Stimulated activated naive B cell treated with anti-CD40 and anti-IgM and Interleukin-4, amounts not matched to agents 10 μg/mL and 1 μg/mL and 100 μg/mL, for 72 hours (primary cell): Measurements from ENCODE around the gene THAP8.

Experiments used
- ATAC-seq, 2 donors: fragments of 150-1000 bp; cut with Tn5 transposase; replicated peaks; 2 replicates each; pipeline ENCODE4 v1.10.0; 2021; ENCODE audit warnings: moderate library complexity in 1 of 2
- DNase-seq: peaks from one replicate; pipeline ENCODE4 v3.0.0; 2021
- H3K27ac Mint-ChIP-seq: one replicate; pipeline ENCODE4 v1.8.0; 2022; ENCODE audit warnings: mild to moderate bottlenecking, mixed read lengths
- H3K27me3 Mint-ChIP-seq, 2 donors: one replicate each; pipeline ENCODE4 v1.8.0; 2022; ENCODE audit warnings: mixed read lengths in 2 of 2
- H3K36me3 Mint-ChIP-seq, 2 donors: one replicate each; pipeline ENCODE4 v1.8.0; 2022; ENCODE audit warnings: mixed read lengths in 2 of 2, mild to moderate bottlenecking in 1 of 2
- H3K4me1 Mint-ChIP-seq, 2 donors: one replicate each; pipeline ENCODE4 v1.8.0; 2022; ENCODE audit warnings: mixed read lengths in 2 of 2, mild to moderate bottlenecking in 1 of 2
- H3K4me3 Mint-ChIP-seq, 2 donors: one replicate each; pipeline ENCODE4 v1.8.0; 2022; ENCODE audit warnings: mild to moderate bottlenecking in 2 of 2, mixed read lengths in 2 of 2, moderate library complexity in 1 of 2
- H3K9me3 Mint-ChIP-seq, 2 donors: one replicate each; pipeline ENCODE4 v1.8.0; 2022; ENCODE audit warnings: mixed read lengths in 2 of 2, mild to moderate bottlenecking in 1 of 2

THAP8 gene

DNA sequence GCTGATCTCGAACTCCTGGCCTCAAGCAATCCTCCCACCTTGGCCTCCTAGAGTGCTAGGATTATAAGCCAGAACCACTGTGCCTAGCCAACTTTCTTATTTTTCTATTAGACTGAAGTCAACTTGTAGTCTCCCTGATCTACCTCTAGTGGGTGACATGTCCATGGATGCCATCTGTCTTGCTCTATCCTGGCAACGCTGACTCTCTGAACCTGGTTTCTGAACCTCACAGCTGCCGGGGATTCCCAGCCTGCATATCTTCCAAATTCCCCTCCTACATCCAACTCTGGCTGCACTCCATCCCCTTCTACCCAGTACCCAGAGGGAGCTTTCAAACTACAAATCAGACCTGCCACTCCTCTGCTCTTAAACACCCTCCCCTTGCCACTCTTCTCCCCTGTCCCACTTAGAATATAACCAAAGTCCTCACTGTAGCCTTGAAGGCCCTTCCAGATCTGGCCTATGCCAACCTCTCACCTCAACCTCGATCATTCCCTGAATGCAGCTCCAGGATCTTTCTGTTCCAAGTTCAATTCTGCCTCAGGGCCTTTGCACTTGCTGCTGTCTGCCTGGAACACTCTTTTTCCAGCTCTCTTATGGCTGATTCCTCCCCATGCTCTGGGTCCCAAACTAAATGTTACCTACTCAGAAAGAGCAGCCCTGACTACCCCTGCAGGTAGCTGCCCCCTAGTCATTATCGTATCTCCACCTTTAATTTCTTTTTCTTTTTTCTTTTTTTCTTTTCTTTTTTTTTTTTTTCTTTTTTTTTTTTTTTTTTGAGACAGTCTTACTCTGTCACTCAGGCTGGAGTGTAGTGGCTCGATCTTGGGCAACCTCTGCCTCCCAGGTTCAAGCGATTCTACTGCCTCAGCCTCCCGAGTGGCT, 23.6 kb downstream of the THAP8 start:
- Mint-ChIP-seq H3K27ac (no peak overlapping the region), H3K4me3 (no peak overlapping the region), H3K9me3 (no peaks in the 10 kb centered on the region), H3K36me3 (peaks cover 38 to 41% of the 10 kb centered on the region in 2 donors), H3K27me3 (peaks cover 8 to 11% of the 10 kb centered on the region in 2 donors), H3K4me1 (peaks cover 4 to 13% of the 10 kb centered on the region in 2 donors)
- DNase-seq (no peak), ATAC-seq (peak in 1 of 2 donors; percentile 33)

DNA sequence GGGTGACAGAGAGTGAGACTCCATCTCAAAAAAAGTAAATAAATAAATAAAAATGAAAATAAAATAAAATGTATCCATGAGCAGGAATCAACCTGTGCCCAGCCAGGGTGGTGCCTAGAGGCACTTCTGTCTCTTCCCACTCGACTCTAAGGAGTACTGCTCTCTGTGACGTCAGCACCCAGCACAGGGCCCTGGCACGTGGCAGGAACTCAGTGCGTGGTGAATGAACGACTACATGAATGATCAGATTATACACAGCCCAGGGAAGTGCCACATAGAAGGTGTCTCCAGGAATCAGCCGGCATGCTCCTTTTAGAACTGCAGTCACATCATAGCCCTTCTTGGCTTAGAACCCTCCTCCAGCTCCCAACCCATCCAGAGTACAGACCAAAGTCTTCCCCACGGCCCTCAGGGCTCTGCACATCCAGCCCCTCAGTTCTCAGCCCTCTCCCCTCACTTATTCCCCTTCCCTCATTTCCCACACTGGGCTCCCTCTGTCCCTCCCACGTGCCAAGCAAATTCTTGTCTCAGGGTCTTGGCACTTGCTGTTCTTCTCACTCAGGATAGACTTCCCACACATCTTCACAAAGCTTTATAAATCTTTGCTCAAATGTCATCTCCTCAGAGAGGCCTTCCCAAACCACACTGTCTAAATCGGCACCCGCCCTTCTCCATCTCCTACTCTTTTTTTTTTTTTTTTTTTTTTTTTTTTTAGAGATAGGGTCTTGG, 25.6 kb downstream of the THAP8 start:
- ATAC-seq = no peak
- H3K27ac Mint-ChIP-seq = no peak overlapping the region
- no peaks in the 10 kb centered on the region for H3K9me3 Mint-ChIP-seq
- no peak overlapping the region for H3K4me3 Mint-ChIP-seq
- peaks cover 1 to 11% of the 10 kb centered on the region in 2 donors for H3K27me3 Mint-ChIP-seq
- peaks cover 30 to 37% of the 10 kb centered on the region in 2 donors for H3K36me3 Mint-ChIP-seq
- DNase-seq = no peak
- H3K4me1 Mint-ChIP-seq = peaks cover 2 to 10% of the 10 kb centered on the region in 2 donors

DNA sequence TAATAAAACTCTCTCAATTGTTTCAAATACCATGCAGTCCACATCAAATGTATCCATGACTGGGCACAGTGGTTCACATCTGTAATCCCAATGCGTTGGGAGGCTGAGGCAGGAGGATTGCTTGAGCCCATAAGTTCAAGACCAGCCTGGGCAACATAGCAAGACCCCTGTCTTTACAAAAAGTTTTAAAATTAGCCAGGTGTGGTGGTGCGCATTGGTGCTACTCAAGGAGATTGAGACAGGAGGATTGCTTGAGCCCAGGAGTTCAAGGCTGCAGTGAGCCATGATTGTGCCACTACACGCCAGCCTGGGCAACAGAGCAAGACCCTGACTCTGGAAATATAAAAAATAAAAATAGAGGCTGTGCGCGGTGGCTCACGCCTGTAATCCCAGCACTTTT, 26.4 kb downstream of the THAP8 start:
- no peak overlapping the region for H3K27ac Mint-ChIP-seq
- no peaks in the 10 kb centered on the region for H3K9me3 Mint-ChIP-seq
- peaks cover 0 to 9% of the 10 kb centered on the region in 2 donors for H3K27me3 Mint-ChIP-seq
- ATAC-seq = no peak
- H3K4me3 Mint-ChIP-seq = no peak overlapping the region
- no peak for DNase-seq
- H3K4me1 Mint-ChIP-seq = peaks cover 2 to 6% of the 10 kb centered on the region in 2 donors
- H3K36me3 Mint-ChIP-seq = peaks cover 35 to 42% of the 10 kb centered on the region in 2 donors

DNA sequence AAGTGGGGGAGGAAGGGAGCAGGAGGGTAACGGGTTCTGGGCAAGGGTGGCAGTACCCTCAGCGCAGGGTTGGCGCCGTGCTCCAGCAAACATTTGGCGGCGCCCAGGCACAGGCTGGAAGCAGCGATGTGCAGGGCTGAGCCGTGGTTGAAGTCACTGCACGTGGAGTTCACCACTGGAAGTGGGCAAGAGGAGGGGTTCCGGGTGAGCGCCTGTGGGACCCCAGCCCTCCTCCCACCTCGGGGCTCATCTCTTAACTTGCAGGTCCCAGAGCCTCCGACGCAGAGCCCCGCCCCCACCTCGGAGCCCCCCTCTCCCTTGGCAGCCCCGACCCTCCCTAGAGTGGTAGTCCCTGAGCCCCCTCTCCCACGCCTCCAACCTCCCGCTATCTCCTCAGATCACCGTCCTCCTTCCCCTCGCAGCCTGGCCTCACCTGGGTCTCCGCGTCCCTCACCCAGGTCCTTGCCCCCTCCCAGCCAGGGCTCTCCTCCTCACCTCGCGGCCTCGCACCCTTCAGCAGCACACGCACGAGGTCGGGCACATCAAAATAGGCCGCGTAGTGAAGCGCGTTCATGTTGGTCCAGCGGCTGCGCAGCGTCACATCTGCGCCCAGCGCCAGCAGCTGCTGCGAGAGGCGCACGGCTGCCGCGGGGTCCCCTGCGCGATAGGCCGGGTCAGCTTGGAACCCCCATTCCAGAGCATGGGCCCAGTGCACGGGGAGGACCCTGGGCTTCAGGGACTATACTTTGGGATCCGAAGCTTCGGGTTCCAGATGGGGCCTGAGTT, 27.8 kb downstream of the THAP8 start:
- DNase-seq (no peak), ATAC-seq (no peak)
- H3K9me3 Mint-ChIP-seq = no peaks in the 10 kb centered on the region
- no peaks in the 10 kb centered on the region for H3K4me1 Mint-ChIP-seq
- no peak overlapping the region for H3K4me3 Mint-ChIP-seq
- no peaks in the 10 kb centered on the region for H3K27me3 Mint-ChIP-seq
- H3K36me3 Mint-ChIP-seq = peaks cover 33 to 41% of the 10 kb centered on the region in 2 donors
- no peak overlapping the region for H3K27ac Mint-ChIP-seq

DNA sequence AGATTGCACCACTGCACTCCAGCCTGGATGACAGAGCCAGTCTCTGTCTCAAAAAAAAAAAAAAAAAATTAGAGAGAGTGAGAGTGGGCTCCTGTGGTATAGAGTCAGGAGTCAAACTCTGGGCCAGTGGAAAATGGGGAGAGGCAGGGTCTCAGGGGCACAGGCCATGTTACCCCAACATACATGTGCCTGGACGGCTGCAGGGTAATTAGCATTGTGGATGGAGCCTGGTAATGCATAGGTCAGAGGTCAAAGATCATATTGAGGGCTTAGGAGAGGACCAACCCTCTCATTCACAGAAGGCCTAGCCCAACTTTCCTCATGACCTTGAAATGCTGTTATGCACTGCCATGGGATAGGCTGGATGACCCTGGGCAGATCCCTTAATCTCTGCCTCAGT, 28.5 kb downstream of the THAP8 start:
- Mint-ChIP-seq H3K36me3 (peaks cover 34 to 41% of the 10 kb centered on the region in 2 donors), H3K27ac (no peak overlapping the region), H3K4me1 (no peaks in the 10 kb centered on the region), H3K4me3 (no peak overlapping the region), H3K9me3 (no peaks in the 10 kb centered on the region), H3K27me3 (no peaks in the 10 kb centered on the region)
- no peak for DNase-seq
- ATAC-seq = no peak

DNA sequence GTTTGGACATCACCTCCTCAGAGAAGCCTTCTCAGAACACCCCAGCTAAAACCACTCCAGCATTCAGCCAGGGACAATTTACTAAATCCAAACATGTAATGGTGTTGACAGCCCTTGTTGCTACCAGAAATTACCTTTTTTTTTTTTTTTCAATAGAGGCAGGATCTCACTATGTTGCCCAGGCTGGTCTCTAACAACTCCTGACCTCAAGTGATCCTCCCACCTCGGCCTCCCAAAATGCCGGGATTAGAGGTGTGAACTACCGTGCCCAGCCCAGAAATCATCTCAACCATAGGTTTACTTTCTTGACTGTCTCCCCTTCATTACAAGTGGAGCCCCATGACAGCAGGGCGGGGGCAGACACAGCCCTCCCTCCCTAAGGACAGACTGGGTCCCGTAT, 30.7 kb downstream of the THAP8 start:
- Mint-ChIP-seq H3K9me3 (no peaks in the 10 kb centered on the region), H3K4me1 (no peaks in the 10 kb centered on the region), H3K27ac (no peak overlapping the region), H3K27me3 (no peaks in the 10 kb centered on the region), H3K4me3 (no peak overlapping the region), H3K36me3 (peaks cover 20 to 32% of the 10 kb centered on the region in 2 donors)
- no peak for ATAC-seq
- no peak for DNase-seq

DNA sequence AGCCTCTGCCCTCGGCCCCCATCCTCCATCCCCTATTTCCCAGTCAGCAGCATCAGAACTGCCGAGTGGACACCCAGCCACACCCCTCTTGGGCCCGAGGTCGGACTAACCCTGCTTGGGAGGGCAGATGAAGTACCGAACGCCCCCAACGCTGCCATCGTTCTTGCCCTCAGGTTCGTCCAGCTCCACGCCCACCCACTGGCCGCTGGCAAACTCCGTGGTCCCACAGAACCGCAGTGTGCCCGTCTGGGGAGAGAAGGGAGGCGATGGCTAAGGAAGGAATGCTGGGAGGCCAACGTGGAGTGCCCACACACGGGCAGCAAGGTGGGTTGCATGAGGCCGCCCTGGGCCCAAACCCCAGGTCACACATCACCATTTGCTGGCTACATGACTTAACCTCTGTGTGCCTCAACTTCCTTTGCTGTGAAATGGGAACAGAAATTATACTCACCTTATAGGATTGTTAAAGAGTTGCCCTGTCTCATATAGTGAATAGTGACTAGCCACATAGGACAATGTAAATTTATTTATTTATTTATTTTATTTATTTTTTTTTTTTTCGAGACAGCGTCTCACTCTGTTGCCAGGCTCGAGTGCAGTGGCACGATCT, 34.9 kb downstream of the THAP8 start:
- DNase-seq (no peak), ATAC-seq (no peak)
- Mint-ChIP-seq H3K27me3 (no peaks in the 10 kb centered on the region), H3K27ac (peak overlapping the region; percentile 59), H3K4me3 (no peak overlapping the region), H3K4me1 (peaks cover 10 to 18% of the 10 kb centered on the region in 2 donors), H3K9me3 (no peaks in the 10 kb centered on the region), H3K36me3 (peaks cover 26 to 28% of the 10 kb centered on the region in 2 donors)

DNA sequence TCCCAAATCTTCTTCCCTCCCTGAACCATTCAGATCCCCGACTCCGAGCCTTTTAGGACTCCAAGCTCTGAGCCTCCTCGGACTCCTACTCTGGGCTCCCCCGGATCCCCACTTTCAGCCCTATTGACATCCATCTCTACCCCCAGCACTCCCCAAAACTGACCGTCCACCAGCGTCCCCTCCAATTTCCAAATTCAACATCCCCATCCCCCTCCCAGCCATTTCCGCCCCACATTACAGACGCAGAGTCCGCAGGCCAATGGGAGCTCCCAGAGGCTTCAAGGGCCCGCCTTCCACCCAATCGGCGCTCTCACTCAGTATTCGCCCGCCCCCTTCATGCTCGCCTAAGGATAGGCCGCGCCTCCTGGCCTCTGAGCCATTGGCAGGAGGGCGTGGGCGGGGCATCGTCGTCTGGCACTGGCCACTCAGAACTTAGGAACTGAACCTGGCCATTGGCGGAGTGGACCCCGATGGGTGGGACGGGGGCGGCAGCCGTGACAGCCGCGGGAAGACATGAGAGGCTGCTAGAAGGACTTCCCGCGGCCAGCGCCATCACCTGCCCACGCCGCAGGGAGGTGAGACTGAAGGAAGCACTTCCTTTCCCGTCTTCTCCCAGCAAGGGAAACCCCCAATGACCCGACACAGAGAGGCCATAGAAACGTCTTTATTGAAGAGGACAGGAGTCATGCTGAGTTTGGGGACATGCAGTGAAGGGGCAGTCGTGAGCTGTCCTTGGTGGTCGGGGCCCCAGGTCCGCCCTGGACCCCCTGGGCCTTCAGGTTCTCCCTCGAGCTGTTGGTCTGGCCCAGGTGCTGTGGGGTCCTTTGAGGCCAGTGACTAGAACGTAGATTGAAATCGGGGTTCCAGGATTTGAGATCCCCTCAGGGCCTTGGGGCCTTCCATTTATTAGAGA, 39.8 kb downstream of the THAP8 start, which contains the start of gene ALKBH6:
ALKBH6 (minus strand) TSS at position 202 of the 913 bp plus-strand sequence. CDS start 816 bp downstream, outside the sequence.
- Mint-ChIP-seq H3K27me3 (peaks cover 8 to 10% of the 10 kb centered on the region in 2 donors), H3K4me1 (peaks cover 28 to 43% of the 10 kb centered on the region in 2 donors), H3K27ac (peak within 1 kb of the TSS; percentile 96), H3K9me3 (no peaks in the 10 kb centered on the region), H3K4me3 (peak within 1 kb of the TSS; percentile 91 to 97), H3K36me3 (peaks cover 25 to 26% of the 10 kb centered on the region in 2 donors)
- peak; percentile 98 for ATAC-seq
- DNase-seq = peak; percentile 99

DNA sequence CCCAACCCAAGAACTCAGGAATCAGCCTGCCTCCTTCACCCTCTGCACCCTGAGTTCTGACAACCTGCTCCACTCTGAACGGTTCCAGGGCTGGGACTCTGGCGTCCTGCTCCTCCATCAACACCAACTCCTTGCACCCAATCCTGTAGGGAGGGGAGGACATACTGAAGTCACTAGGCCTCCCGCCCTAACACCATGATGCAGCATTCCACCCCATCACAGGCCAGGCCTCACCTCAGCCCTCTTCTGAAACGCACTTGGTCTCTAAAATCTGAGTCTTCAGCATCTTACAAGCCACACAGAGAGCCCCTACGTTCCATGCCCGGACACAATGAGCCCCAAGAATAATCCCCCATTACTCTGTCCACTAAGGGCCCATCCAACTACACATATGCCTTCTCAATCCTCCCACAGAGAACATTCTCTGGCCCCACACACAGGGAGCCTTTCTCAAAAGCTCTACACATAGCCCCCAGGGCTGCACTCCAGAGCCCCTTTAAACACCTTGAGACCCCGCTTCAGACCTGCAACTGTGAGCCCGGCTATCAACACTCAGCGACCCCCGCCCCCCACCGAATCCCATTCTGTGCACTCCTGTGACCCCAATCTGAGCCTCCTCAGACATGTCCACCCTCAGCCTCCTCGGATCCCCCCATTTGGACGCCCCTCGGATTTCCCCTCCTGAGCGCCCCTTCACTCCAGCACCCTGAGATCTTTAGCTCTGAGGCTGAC, 40.6 kb downstream of the THAP8 start:
- peaks cover 26 to 30% of the 10 kb centered on the region in 2 donors for H3K36me3 Mint-ChIP-seq
- no peaks in the 10 kb centered on the region for H3K9me3 Mint-ChIP-seq
- H3K27ac Mint-ChIP-seq = peak overlapping the region; percentile 96
- peaks cover 32 to 48% of the 10 kb centered on the region in 2 donors for H3K4me1 Mint-ChIP-seq
- no peak for DNase-seq
- no peak for ATAC-seq
- H3K4me3 Mint-ChIP-seq = peak overlapping the region; percentile 91 to 97
- H3K27me3 Mint-ChIP-seq = peaks cover 8 to 14% of the 10 kb centered on the region in 2 donors

DNA sequence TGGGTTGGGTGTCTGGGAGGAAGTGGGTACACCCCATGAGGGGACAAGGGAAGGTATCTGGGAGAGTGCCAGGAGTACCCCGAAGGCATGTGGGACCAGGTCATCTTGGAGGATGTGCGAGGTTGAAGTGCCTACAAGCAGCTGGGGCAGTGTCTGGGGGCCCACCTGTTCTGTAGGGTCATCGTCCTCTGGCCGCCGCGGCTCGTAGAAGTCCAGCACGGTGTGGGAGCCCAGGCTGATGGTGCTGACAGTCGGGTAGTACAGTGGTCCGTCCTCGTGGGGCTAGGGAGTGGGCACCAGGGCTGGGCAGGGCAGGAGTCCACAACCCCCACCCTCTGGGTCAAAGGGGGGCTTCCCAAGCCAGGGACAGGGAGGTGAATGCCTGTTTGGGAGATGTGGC, 43.7 kb downstream of the THAP8 start:
- peak overlapping the region; percentile 63 for H3K27ac Mint-ChIP-seq
- peaks cover 8 to 16% of the 10 kb centered on the region in 2 donors for H3K27me3 Mint-ChIP-seq
- H3K36me3 Mint-ChIP-seq = peaks cover 18 to 31% of the 10 kb centered on the region in 2 donors
- no peak for DNase-seq
- no peaks in the 10 kb centered on the region for H3K9me3 Mint-ChIP-seq
- ATAC-seq = no peak
- no peak overlapping the region for H3K4me3 Mint-ChIP-seq
- peaks cover 29 to 44% of the 10 kb centered on the region in 2 donors for H3K4me1 Mint-ChIP-seq

DNA sequence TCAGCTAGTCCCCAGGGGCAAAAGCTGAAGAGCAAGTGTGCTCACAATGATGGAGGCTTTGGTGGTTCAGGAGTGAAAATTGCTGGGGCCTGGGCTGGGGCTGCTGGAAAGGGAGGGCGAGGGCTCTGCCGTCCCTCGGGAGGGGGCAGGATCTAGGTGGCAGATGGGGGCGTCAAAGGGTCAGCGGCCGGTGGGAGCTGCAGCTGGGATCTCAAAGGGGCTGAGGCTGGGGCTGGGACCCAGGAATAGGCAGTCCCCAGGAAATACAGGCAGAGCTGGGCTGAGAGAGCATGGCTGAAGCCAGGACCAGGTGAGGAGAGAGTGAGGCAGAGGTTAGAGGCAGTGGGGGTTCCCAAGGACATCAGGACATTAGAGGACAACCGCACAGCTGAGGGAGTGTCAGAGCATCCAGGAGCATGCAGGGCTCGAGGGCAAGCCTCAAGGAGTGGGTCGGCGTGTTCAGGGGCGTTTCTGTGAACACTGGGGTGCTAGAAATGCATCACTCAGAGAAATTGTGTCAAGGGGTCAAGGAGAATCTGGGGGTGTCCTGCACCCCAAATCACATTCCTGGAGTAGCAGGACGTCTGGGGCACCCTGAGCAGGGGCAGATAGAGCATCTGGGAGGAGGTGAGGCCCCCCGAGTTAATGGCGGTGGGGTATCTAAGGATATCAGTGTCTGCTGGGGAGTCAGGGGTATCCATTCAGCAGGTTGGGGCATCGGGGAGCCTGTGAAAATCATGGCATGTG, 44.3 kb downstream of the THAP8 start:
- peaks cover 27 to 38% of the 10 kb centered on the region in 2 donors for H3K4me1 Mint-ChIP-seq
- peak overlapping the region; percentile 63 for H3K27ac Mint-ChIP-seq
- H3K36me3 Mint-ChIP-seq = peaks cover 21 to 34% of the 10 kb centered on the region in 2 donors
- peak overlapping the region; percentile 63 to 71 for H3K4me3 Mint-ChIP-seq
- H3K27me3 Mint-ChIP-seq = peaks cover 8 to 16% of the 10 kb centered on the region in 2 donors
- DNase-seq (no peak), ATAC-seq (no peak)
- no peaks in the 10 kb centered on the region for H3K9me3 Mint-ChIP-seq

DNA sequence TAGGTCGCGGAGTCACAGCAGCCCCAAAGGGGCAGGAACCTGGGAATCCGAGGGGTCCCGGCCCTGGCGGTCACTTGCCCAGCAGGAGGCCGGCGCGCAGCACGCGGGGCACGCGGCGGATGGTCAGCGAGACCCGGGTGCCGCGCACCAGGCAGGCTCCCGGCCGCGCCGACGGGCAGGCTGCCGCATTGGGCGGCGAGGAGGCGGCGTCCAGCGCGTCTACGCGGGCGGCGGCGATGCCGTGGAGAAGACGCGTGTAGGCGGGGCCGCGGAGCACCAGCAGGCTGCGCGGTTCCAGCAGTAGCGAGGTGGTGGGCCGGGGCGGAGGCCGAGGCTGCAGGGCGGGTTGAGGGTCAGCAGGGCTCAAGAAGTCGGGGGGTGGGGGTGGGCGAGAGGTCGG, 44.9 kb downstream of the THAP8 start:
- Mint-ChIP-seq H3K9me3 (no peaks in the 10 kb centered on the region), H3K4me1 (peaks cover 23 to 32% of the 10 kb centered on the region in 2 donors), H3K27ac (no peak overlapping the region), H3K27me3 (peaks cover 8 to 16% of the 10 kb centered on the region in 2 donors), H3K36me3 (peaks cover 19 to 38% of the 10 kb centered on the region in 2 donors), H3K4me3 (peak overlapping the region; percentile 63 to 71)
- DNase-seq (peak; percentile 46), ATAC-seq (peak; percentile 45 to 53)
